Fibroblast of lung (primary cell): ENCODE measurements around the gene EPB41L1. TPM values are rescaled to one million over a fixed set of nuclear protein-coding genes. Genes with fewer than 3 reads are reported as not detected.

ENCODE experiments used
- DNase-seq, 2 donors: peaks; one replicate each; pipeline versions ENCODE4 v3.0.0 to v3.0.0-alpha.2; 2010; ENCODE audit warnings: low read depth in 2 of 2
- H2AFZ ChIP-seq: 2 replicates; pipeline ENCODE4 v1.5.1; 2012; ENCODE audit warnings: low read length, control low read depth, inconsistent platforms
- H3K27ac ChIP-seq: 2 replicates; pipeline ENCODE4 v1.5.1; 2011; ENCODE audit warnings: low read length, control low read depth; ENCODE audit not compliant: insufficient read depth
- H3K27me3 ChIP-seq: 2 replicates; pipeline ENCODE4 v1.5.1; 2011; ENCODE audit warnings: mild to moderate bottlenecking, low read length; ENCODE audit not compliant: control insufficient read depth, insufficient read depth
- H3K36me3 ChIP-seq: 2 replicates; pipeline ENCODE4 v1.5.1; 2011; ENCODE audit warnings: low read length; ENCODE audit not compliant: control insufficient read depth, insufficient read depth
- H3K4me1 ChIP-seq: 2 replicates; pipeline ENCODE4 v1.5.1; 2011; ENCODE audit warnings: low read length; ENCODE audit not compliant: control insufficient read depth, insufficient read depth; ENCODE audit errors: extremely low read depth
- H3K4me2 ChIP-seq: 2 replicates; pipeline ENCODE4 v1.5.1; 2011; ENCODE audit warnings: low read length, control low read depth; ENCODE audit not compliant: insufficient read depth; ENCODE audit errors: extremely low read depth
- H3K4me3 ChIP-seq, 4 experiments: fragments of 200-600 bp in 1 of 4; sonication (generic) in 1 of 4; replicated peaks in 1 of 4; 2 replicates each; pipeline ENCODE4 v1.5.1; 2011 to 2016; ENCODE audit warnings: low read length in 4 of 4, low read depth in 3 of 4, mild to moderate bottlenecking in 3 of 4, control low read depth in 2 of 4, inconsistent platforms in 1 of 4, mixed read lengths in 1 of 4; ENCODE audit not compliant: insufficient read depth in 1 of 4; ENCODE audit errors: control extremely low read depth in 1 of 4
- H3K79me2 ChIP-seq: 2 replicates; pipeline ENCODE4 v1.5.1; 2012; ENCODE audit warnings: mild to moderate bottlenecking, low read length, inconsistent platforms; ENCODE audit not compliant: control insufficient read depth, insufficient read depth
- H3K9ac ChIP-seq: 2 replicates; pipeline ENCODE4 v1.5.1; 2011; ENCODE audit warnings: mild to moderate bottlenecking, low read length, control low read depth; ENCODE audit not compliant: insufficient read depth
- H3K9me3 ChIP-seq: 2 replicates; pipeline ENCODE4 v1.5.1; 2012; ENCODE audit warnings: low read depth, low read length; ENCODE audit not compliant: control insufficient read depth, insufficient read depth
- H4K20me1 ChIP-seq: 2 replicates; pipeline ENCODE4 v1.5.1; 2011; ENCODE audit warnings: low read length; ENCODE audit not compliant: control insufficient read depth, insufficient read depth; ENCODE audit errors: extremely low read depth
- CTCF ChIP-seq, 2 donors: IDR thresholded peaks in 1 of 2; conservative IDR thresholded peaks in 1 of 2; 1 replicate in 1 of 2; 2 replicates in 1 of 2; pipeline ENCODE4 v1.5.1; 2011 to 2012; ENCODE audit warnings: low read length in 2 of 2, control low read depth in 1 of 2, inconsistent platforms in 1 of 2, low read depth in 1 of 2, mild to moderate bottlenecking in 1 of 2
- EZH2 ChIP-seq: IDR thresholded peaks from 2 replicates; pipeline ENCODE4 v1.5.1; 2012; ENCODE audit warnings: low read length, control low read depth, mild to moderate bottlenecking; ENCODE audit errors: missing control alignments
- polyA plus RNA-seq, 2 donors: library from polyadenylated mRNA; depleted of rRNA in 1 of 2; stranded (reverse) in 1 of 2; unstranded in 1 of 2; fragments of >200 nt; gene quantifications; 2 replicates each; pipeline ENCODE4 v1.2.1, GENCODE V29; 2011 to 2012; ENCODE audit warnings: missing spikeins in 1 of 2
- total RNA-seq: library from RNA; depleted of rRNA; stranded (reverse); fragments of >200 nt; gene quantifications from 2 replicates; pipeline ENCODE4 v1.2.1, GENCODE V29; 2014

EPB41L1 gene
- total and polyA plus RNA-seq, 2 donors (not counting 1 experiment from before 2014, with no cell fraction given) = 16.2 to 17.0 TPM

- TF ChIP-seq CTCF (conservative IDR thresholded peaks at IDR 0.05 in 1 of 2, IDR thresholded peaks at IDR 0.05 in 1 of 2; ENCODE audit: low read depth in 1 of 2, low read length in 2 of 2) = no peak
- no peak for TF ChIP-seq EZH2
- DNase-seq = no peak
Measured at GRCh38 chr20:36272547-36273220, 118.1 kb downstream of the EPB41L1 start.

GRCh38 chr20:36273414-36274180 is 119.1 kb downstream of the EPB41L1 start:
- no peaks in the 10 kb centered on the region for H3K9me3 ChIP-seq
- H3K4me1 ChIP-seq = no peaks in the 10 kb centered on the region
- H2AFZ ChIP-seq = no peak overlapping the region
- peaks cover 6% of the 10 kb centered on the region for H3K27me3 ChIP-seq
- no peak overlapping the region for H3K4me3 ChIP-seq
- no peaks in the 10 kb centered on the region for H4K20me1 ChIP-seq
- no peak overlapping the region for H3K4me2 ChIP-seq
- DNase-seq = peak; percentile 4 to 19
- H3K36me3 ChIP-seq = no peaks in the 10 kb centered on the region
- no peak overlapping the region for H3K27ac ChIP-seq
- H3K9ac ChIP-seq = no peak overlapping the region
- TF ChIP-seq CTCF (conservative IDR thresholded peaks at IDR 0.05 in 1 of 2, IDR thresholded peaks at IDR 0.05 in 1 of 2; ENCODE audit: low read depth in 1 of 2, low read length in 2 of 2) (peak; percentile 19 to 35), EZH2 (no peak)
- no peaks in the 10 kb centered on the region for H3K79me2 ChIP-seq

More at GRCh38 chr20:36272547-36273220, 118.1 kb downstream of the EPB41L1 start:
- Histone ChIP-seq H3K9ac (no peak overlapping the region), H3K4me2 (no peak overlapping the region), H3K79me2 (no peaks in the 10 kb centered on the region), H3K27ac (no peak overlapping the region), H3K4me1 (no peaks in the 10 kb centered on the region), H3K4me3 (no peak overlapping the region), H4K20me1 (no peaks in the 10 kb centered on the region), H2AFZ (no peak overlapping the region), H3K9me3 (no peaks in the 10 kb centered on the region), H3K36me3 (no peaks in the 10 kb centered on the region), H3K27me3 (peaks cover 1% of the 10 kb centered on the region)

GRCh38 chr20:36274181-36274841 is 119.8 kb downstream of the EPB41L1 start:
- TF ChIP-seq EZH2 (no peak), CTCF (conservative IDR thresholded peaks at IDR 0.05 in 1 of 2, IDR thresholded peaks at IDR 0.05 in 1 of 2; ENCODE audit: low read depth in 1 of 2, low read length in 2 of 2) (no peak)
- no peaks in the 10 kb centered on the region for H3K4me1 ChIP-seq
- H3K9ac ChIP-seq = no peak overlapping the region
- peaks cover 6% of the 10 kb centered on the region for H3K27me3 ChIP-seq
- no peak overlapping the region for H2AFZ ChIP-seq
- no peak overlapping the region for H3K4me3 ChIP-seq
- H3K79me2 ChIP-seq = no peaks in the 10 kb centered on the region
- no peaks in the 10 kb centered on the region for H3K36me3 ChIP-seq
- H3K9me3 ChIP-seq = no peaks in the 10 kb centered on the region
- H3K27ac ChIP-seq = no peak overlapping the region
- H4K20me1 ChIP-seq = no peaks in the 10 kb centered on the region
- no peak for DNase-seq
- no peak overlapping the region for H3K4me2 ChIP-seq
